Fibroblast of peridontal ligament (primary cell): ENCODE data around the gene HERC6.
"Not testable (repeated sequence)": the region's sequence is repeated elsewhere in the genome, so short reads cannot be mapped to it uniquely, and the experiment has no call there.

ENCODE experiments used
- DNase-seq: peaks from one replicate; pipeline ENCODE4 v3.0.0-alpha.2; 2010; ENCODE audit errors: extremely low read depth

Gene HERC6

DNA sequence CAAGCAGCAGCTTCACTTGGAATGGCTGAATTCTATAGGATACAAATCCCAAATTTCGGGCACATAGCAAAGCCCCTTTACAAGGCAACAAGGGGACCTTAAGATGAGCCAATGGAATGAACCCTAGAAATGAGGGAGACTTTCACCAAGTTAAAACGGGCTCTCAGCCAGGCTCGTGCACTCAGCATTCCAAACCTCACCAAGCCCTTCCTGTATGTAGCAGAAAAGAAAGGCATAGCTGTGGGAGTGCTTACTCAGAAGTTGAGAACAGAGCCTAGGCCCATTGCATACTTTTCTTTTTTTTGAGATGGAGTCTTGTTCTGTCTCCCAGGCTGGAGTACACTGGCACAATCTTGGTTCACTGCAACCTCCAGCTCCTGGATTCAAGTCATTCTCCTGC, 67.5 kb downstream of the HERC6 start:
- no peak for DNase-seq

DNA sequence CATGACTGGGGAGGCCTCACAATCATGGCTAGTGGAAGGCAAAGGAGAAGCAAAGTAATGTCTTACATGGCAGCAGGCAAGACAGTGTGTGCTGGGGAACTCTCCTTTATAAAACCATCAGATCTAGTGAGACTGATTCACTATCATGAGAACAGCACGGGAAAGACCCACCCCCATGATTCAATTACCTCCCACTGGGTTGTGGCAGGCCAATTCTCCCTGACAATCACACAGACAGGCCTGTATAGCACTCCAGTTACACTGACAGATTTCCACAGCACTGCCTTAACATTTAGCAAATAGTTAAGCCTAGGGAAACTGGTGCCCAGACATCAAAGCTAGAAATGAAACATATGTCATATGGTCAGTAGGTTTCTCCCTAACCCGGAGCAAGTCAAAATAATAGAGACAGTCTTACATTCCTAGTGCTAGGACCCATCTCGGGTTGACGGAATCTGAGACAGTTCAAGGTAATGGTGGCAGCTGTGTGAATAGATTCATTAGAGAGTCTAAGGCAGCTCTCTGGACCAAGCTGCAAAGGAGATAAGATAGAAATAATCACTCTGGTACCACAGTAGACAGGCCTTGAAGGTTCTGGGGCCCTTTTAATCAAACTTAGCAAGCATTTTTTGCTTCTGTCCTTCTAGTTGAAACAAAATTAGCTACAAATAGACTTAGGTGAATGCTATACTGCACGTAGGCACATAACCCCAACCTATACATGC, 68.9 kb downstream of the HERC6 start:
- no peak for DNase-seq

DNA sequence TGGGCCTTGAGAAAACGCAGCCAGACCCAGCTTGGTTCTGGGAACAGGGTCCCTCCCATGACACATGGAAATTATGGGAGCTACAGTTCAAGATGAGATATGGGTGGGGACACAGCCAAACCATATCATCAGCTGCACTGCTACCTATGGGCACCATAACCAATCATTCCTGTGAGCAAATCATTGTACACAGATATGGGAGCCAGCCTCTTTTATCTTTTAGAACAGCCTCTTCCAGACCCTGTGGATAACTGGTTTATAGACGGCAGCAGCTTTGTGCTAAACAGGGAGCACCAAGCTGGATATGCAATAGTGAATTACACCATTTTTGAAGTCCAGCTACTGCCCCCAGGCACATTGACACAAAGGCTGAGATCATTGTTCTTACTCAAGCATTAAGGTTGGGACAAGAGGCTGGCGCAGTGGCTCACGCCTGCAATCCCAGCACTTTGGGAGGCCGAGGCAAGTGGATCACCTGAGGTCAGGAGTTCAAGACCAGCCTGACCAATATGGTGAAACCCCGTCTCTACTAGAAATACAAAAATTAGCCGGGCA, 69.6 kb downstream of the HERC6 start:
- not testable (repeated sequence) for DNase-seq

DNA sequence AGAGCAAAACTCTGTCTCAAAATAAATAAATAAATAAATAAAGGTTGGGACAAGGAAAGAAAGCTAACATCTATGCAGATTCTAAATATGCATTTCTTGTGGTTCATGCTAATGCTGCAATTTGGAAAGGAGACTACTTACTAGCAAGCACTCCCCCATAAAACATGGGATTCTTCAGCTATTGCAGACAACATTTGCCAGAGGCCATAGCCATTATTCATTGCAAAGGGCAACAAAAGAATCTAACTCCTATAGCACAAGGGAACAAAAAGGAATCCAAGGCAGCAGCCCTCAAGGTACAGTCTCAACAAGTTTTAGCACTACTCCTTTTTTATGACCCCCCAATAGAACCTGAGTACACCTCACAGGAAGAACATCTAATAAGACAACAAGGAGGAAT, 70.2 kb downstream of the HERC6 start:
- no peak for DNase-seq

DNA sequence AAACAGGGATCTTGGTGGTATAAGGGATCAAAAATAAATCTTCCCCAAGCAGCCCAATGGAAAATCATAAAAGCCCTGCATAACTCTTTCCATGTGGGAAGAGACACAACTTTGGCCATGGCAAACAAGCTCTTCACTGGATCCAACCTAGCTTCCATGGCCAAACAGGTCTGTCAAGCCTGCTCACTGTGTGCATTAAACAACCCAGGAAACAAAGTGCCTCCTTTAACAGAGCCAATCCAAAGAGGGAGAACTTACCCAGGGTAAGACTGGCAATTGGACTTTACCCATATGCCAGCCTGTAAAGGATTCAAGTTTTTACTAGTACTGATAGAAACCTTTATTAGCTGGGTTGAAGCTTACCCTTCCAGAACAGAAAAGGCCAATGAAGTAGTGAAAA, 70.6 kb downstream of the HERC6 start:
- DNase-seq, result no peak

DNA sequence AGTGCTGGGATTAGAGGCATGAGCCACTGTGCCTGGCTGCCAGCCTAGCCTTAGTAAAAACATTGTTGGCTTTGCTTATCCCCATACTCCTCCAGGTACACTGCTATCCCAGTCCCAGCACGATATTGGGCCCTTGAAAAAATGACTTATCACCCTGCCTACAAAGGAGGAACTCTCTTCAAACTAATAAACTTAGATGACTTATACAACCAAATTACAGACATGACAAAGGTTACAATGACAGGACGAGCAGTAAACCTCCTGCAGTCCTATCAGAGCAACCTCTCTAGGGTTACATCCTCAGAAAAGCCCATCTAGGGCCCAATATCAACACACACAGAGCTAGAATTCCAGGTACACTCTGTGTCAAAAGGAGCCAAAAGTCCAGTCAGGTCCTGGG, 72.6 kb downstream of the HERC6 start:
- DNase-seq, result no peak

DNA sequence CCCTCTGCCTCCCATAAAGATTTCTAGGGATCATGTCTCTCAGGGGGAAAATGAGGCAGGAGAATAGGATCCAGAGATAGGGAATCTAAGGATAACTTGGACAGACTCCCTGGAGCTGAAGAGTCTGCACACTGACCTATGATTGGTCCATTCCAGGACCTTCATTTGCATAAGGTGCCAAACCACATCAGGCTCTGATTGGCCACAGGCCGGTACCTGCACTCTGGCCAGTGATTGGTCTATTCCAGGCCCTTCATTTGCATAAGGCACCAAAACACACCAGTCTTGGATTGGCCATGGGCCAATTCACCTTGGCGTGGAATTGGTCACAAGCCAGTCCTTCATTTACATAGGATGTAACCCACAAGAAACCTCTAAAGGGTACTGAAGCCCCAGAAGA, 74.3 kb downstream of the HERC6 start:
- no peak for DNase-seq

DNA sequence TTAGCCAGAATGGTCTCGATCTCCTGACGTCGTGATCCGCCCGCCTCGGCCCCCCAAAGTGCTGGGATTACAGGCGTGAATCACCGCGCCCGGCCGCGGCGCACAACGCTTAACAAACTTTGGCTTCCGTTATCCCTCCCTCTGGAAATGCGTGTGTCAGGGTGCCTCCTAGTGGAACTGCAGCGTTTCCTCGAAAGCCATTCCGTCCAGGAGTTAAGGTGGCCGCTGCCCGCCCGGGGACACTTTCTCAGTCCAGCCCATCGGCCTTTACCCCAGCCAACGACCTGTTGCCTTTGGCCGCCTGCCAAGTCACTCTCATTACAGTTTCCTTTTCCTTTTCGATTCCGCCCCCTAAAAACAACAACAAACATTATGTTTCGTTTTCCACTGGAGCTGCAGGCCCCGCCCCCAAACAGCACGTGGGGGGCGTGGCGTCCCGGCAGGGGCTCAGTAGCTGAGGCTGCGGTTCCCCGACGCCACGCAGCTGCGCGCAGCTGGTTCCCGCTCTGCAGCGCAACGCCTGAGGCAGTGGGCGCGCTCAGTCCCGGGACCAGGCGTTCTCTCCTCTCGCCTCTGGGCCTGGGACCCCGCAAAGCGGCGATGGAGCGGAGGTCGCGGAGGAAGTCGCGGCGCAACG, 78.1 kb downstream of the HERC6 start, which contains the start of gene HERC5:
HERC5 (plus strand) TSS at position 450 of the 637 bp plus-strand sequence; CDS start at position 601, 151 bp downstream.
- DNase-seq, result peak; percentile 87

DNA sequence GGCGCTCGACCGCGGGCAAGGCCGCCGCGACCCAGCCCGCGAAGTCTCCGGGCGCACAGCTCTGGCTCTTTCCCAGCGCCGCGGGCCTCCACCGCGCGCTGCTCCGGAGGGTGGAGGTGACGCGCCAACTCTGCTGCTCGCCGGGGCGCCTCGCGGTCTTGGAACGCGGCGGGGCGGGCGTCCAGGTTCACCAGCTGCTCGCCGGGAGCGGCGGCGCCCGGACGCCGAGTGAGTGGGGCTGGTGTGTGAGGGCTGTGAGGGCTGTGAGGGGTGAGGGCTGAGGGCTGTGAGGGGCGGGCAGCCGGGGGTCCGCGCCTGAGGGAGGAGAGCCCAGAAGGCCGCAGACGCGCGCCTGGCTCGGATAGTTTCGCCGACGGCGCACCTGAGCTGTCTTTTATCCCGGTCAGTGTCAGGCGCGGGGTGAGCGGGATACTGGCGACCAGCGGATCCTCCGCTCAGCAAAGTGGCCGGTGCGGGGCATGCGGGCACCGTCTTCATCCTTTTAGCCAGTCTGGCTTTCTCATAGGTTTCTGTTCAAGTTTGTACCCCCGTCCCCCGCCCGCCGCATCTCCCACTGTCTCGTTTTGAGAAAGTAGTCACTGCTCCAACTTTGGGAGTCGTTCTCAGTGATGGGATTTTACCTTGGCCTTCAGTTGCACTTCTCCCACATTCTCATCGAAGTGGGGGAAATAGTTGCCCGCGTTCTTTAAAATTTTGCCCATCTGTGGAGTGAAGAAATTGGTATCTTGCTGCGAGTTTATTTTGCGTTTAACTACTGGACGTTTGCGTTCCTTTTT, 78.9 kb downstream of the HERC6 start:
- DNase-seq, result no peak

DNA sequence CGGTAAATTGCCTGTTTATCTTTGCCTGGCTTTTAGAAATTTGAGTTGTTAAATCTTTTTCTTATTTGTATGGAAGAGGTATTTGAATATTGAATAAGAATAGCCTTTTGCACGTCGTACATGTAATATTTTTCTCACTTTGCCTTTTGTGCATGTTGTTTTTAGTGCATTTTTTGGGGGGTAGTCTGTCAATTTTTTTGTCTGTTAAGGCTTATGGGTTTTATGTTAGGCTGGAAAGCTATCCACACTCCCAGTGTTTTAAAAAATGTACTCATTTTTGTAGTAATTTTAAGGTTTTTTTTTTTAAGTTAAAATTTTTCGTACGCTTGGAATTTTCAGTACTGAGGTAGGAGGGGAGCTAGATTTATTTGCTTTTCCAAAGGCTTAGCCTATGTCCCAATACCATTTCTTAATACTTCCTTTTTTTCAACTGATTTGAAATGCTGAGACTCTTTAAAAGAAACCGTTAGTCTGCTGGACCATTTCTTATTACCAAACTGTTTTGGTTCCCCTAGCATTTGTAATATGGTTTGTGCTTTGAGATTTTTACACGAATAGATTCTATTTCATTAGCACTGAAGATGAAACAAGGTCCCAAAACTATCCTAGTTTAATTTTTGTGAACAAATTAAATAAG, 79.6 kb downstream of the HERC6 start:
- DNase-seq, result peak; percentile 10

DNA sequence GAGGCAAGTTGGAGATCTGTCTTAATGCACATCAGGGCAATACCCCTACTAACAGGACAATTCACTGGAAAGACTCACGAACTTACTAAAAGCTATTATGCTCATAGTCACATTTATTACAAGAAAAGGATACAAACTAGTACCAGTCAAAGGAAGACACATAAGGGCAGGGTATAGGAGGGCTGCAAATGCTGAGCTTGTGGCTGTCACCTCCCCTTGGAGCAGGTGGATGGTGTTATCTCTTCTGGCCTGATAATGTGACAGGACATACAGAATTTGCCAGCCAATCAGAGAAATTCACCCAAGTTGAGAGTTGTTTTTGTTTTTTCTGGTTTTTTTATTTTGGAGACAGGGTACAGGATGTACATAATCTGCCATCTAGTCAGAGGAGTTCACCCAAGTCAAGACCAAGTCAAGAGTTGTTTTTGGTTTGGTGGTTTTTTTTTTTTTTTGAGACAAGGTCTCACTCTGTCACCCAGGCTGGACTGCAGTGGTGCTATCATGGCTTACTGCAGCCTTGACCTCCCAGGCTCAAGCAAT, 87.1 kb downstream of the HERC6 start:
- no peak for DNase-seq

DNA sequence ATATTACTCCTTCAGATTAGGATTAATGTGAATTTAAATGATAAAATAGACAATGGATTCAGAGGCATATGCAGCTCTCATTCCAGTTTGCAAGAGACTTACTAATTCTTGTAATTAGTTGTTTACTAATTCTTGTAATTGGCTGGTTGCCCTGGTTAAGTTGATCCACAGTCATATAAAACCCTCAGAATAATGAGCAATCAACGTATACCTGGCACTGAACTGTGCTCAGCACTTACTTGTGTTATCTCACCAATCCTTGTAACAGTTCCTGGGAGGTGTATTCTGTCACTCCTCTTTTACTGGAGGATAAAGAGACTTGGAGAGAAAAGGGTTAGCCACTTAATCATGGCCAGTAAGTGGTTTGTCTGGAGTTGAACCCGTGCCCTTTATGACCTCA, 88.7 kb downstream of the HERC6 start:
- DNase-seq, result no peak

DNA sequence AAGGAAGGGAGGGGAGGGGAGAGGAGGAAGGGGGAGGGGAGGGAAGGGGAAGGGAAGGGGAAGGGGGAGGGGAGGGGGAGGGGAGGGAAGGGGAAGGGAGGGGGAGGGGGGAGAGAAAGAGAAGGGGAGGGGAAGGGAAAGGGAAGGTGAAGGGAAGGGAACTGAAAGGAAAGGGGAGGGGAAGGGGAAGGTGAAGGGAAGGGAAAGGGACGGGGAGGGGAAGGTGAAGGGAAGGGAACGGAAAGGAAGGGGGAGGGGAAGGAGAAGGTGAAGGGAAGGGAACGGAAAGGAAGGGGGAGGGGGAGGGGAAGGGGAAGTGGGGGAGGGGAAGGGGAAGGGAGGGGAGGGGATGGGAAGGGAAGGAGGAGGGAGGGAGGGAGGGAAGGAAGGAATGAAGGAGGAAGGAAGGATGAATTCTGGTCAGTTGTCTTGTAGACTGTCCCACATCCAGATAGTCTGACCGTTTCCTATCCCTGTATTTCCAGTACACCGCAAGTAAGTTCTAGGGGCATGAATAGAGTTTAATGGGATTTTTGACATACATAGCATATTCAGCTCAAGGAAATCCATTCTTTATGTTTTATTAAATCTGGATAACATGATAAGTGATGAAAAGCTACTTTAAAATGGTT, 98.7 kb downstream of the HERC6 start:
- no peak for DNase-seq

DNA sequence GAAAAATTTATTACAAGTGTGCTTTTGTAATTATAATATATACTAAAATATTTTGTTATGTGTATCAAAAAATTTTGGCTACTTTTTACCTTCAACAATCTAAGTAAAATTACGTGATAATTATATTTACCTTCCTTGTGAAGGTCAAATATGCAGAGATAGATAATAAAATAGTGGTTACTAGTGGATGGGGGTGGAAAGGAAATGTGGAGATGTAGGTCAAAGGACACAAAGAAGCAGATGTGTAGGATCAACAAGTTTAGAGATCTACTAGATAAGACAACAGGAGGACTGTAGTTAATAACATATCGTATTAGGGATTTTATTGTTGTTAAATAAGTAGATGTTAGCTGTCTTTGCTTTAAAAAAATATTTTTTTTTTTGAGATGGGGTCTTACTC, 99.6 kb downstream of the HERC6 start:
- no peak for DNase-seq

DNA sequence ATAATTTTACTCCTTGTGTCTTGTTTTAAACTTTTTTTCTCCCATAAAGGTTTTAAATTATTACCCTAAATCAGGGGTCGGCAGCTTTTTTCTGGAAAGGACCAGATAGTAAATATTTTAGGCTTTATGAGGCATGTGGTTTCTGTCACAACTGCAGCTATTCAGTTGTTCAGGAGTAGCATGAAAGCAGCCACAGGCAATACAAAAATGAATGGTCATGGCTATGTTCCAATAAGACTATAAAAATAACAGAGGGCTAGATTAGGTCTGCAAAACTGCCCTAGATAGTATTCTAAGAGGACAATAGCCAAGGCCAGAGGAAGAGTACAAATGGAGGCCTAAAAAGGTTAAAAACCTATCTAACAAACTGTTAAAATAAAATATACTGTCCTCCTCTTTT, 102.9 kb downstream of the HERC6 start:
- no peak for DNase-seq

DNA sequence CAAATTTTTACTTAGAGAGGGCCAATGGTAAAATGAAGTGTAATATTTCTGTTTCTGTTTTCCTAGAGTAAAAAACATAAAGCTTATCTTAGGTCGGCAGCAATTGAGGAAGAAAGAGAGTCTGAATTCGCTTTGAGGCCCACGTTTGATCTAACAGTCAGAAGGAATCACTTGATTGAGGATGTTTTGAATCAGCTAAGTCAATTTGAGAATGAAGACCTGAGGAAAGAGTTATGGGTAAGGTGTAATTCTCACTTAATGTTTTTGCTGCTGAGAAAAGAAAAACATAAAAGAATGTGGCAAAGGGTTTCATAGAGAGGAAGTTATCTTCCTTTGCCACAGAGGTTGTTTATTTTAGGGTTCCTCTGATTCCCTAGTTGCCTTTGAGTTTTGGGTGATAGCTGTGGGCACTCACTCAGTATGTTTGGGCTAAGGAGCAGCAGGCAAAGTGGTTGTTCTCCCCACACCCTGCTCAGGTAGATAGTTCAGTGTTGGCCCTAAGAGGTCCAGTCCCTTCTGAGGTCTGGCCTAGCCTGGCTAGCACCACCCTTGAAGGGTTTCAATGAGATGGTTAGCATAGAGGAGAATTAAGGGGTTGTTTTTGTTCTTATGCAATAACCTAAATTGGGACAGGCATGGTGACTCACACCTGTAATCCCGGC, 110.6 kb downstream of the HERC6 start:
- no peak for DNase-seq
